H1 (cell line): ENCODE measurements around the gene DAPK2. TPM values are rescaled to one million over a fixed set of nuclear protein-coding genes. Genes with fewer than 3 reads are reported as not detected.
A peak's percentile ranks its signal among the peaks of the same experiment; 100 is the strongest.

ENCODE experiments used
- ASH2L ChIP-seq: fragments of 200-600, 300-600 bp; sonication (generic); IDR thresholded peaks from one replicate; pipeline ENCODE4 v1.7.1; 2017; ENCODE audit warnings: low read length
- BACH1 ChIP-seq: IDR thresholded peaks from 2 replicates; pipeline ENCODE4 v1.6.1; 2012; ENCODE audit warnings: low read length, improper control_type of control experiment
- BRCA1 ChIP-seq: IDR thresholded peaks from 2 replicates; pipeline ENCODE4 v1.6.1; 2012; ENCODE audit warnings: low read depth, low read length, improper control_type of control experiment
- CEBPB ChIP-seq: IDR thresholded peaks from 2 replicates; pipeline ENCODE4 v1.6.1; 2012; ENCODE audit warnings: low read depth, low read length
- CHD2 ChIP-seq: IDR thresholded peaks from 2 replicates; pipeline ENCODE4 v1.6.1; 2012; ENCODE audit warnings: low read length, improper control_type of control experiment
- CTBP2 ChIP-seq: IDR thresholded peaks from 2 replicates; pipeline ENCODE4 v1.7.0; 2011; ENCODE audit warnings: borderline replicate concordance, mild to moderate bottlenecking, moderate library complexity, mixed read lengths, low read length; ENCODE audit not compliant: insufficient read depth, insufficient read length
- EGR1 ChIP-seq: IDR thresholded peaks from 2 replicates; pipeline ENCODE4 v1.6.1; 2011; ENCODE audit warnings: low read depth, low read length, borderline replicate concordance
- FOSL1 ChIP-seq: IDR thresholded peaks from 2 replicates; pipeline ENCODE4 v1.6.1; 2011; ENCODE audit warnings: mild to moderate bottlenecking, low read depth, low read length, moderate library complexity; ENCODE audit not compliant: insufficient read depth
- GABPA ChIP-seq: IDR thresholded peaks from 2 replicates; pipeline ENCODE4 v1.6.1; 2011; ENCODE audit warnings: mild to moderate bottlenecking, low read length, moderate library complexity, borderline replicate concordance; ENCODE audit not compliant: insufficient read depth
- KDM5A ChIP-seq: fragments of 200-600 bp; IDR thresholded peaks from 2 replicates; pipeline ENCODE4 v1.7.1; 2012; ENCODE audit warnings: mild to moderate bottlenecking, low read length, inconsistent platforms, mixed read lengths
- POLR2A ChIP-seq, 2 experiments: IDR thresholded peaks; 1 replicate in 1 of 2; 2 replicates in 1 of 2; pipeline ENCODE4 v1.6.1; 2011; ENCODE audit warnings: low read depth in 2 of 2, low read length in 2 of 2, mild to moderate bottlenecking in 2 of 2; ENCODE audit errors: control extremely low read depth in 1 of 2
- POU5F1 ChIP-seq: IDR thresholded peaks from 2 replicates; pipeline ENCODE4 v1.6.1; 2011; ENCODE audit warnings: low read depth, mild to moderate bottlenecking, low read length, moderate library complexity
- RAD21 ChIP-seq, 2 experiments: IDR thresholded peaks in 1 of 2; conservative IDR thresholded peaks in 1 of 2; 2 replicates each; pipeline ENCODE4 v1.6.1; 2011; ENCODE audit warnings: low read depth in 2 of 2, low read length in 2 of 2, improper control_type of control experiment in 1 of 2, inconsistent platforms in 1 of 2, mild to moderate bottlenecking in 1 of 2, moderate library complexity in 1 of 2
- RBBP5 ChIP-seq: IDR thresholded peaks from 2 replicates; pipeline ENCODE4 v1.7.1; 2012; ENCODE audit warnings: low read depth, mild to moderate bottlenecking, inconsistent platforms, low read length, moderate library complexity, borderline replicate concordance
- SIRT6 ChIP-seq: IDR thresholded peaks from one replicate; pipeline ENCODE4 v1.7.1; 2012; ENCODE audit warnings: low read length, inconsistent platforms
- SIX5 ChIP-seq: IDR thresholded peaks from 2 replicates; pipeline ENCODE4 v1.6.1; 2011; ENCODE audit warnings: mild to moderate bottlenecking, low read depth, low read length
- TAF7 ChIP-seq: optimal IDR thresholded peaks from 2 replicates; pipeline ENCODE3; 2011; ENCODE audit warnings: low read depth, mild to moderate bottlenecking, inconsistent platforms, low read length, moderate library complexity, borderline replicate concordance
- TEAD4 ChIP-seq: IDR thresholded peaks from 2 replicates; pipeline ENCODE4 v1.6.1; 2012; ENCODE audit warnings: low read depth, low read length, inconsistent platforms, mixed read lengths
- YY1 ChIP-seq: IDR thresholded peaks from 2 replicates; pipeline ENCODE4 v1.6.1; 2011; ENCODE audit warnings: low read depth, mild to moderate bottlenecking, low read length
- polyA plus RNA-seq, 7 experiments: library from polyadenylated mRNA; depleted of rRNA in 3 of 7; stranded (reverse) in 5 of 7; unstranded in 2 of 7; fragments of >200 nt in 5 of 7; fragments of 200-250 nt in 2 of 7; gene quantifications; 1 replicate in 5 of 7; 2 replicates in 1 of 7; 4 replicates in 1 of 7; pipeline versions ENCODE4 v1.2.1 to v1.2.3, GENCODE V29; 2011 to 2013; ENCODE audit warnings: missing spikeins in 2 of 7, mixed read lengths in 2 of 7
- total RNA-seq: library from RNA; stranded (reverse); fragmentation: NEBNext Ultra II Directional; extraction: Animal tissue kit (Norgen Biotek cat#: 25700); gene quantifications from 2 replicates; pipeline ENCODE4 v1.2.1, GENCODE V29; 2021
- TF ChIP-seq, protein P1 (sequence below): IDR thresholded peaks from 2 replicates; pipeline ENCODE4 v1.6.1; 2012; ENCODE audit warnings: low read length, inconsistent platforms
- TF ChIP-seq, protein P2 (sequence below): IDR thresholded peaks from 2 replicates; pipeline ENCODE4 v1.6.1; 2012; ENCODE audit warnings: inconsistent platforms
- TF ChIP-seq, protein P3 (sequence below): IDR thresholded peaks from 2 replicates; pipeline ENCODE4 v1.6.1; 2011; ENCODE audit warnings: low read depth, mild to moderate bottlenecking, low read length; ENCODE audit not compliant: insufficient read depth

Gene DAPK2
- total and polyA plus RNA-seq, 2 of the 8 experiments (the other 6 are each of a cell fraction or from before 2014, with no cell fraction given), result 1.8 to 2.9 TPM

DNA sequence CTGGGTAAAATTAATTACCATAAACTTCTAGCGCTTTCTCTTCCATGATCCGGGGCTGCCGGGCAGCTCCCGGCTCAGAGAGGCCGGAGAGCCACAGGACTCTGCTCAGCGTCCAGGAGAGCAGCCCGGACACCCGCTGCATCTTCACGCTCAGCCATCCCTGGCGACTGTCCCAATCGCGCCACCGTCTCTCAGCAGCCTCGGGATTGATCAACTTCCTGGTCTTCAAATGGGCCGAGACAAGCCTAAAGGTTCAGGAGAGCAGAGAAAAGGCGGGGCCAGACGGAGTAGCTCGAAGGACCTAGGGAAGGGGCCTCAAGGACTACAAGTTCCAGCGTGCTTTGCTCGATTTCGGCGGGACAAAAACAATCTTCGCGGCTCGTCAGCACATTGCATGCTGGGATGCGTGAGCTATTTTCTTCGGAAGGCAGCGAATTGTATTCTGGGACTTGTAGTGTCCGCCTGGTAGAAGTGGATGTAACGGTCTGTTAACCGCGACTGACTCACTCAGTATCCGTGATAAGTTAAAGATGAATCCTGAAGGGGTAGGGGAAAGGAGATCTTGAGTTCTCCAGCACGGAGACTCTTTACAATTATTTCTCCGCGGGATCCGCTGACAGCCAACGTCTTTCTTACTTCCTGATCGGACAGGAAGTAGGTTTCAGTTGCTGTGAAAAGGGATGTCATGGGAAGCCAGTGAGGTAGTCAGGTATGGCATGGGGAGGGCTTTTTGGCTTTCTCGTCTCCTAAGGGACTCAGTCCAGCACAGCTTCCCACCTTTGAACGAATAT is 47.5 kb upstream of the DAPK2 start, which contains the start of gene CIAO2A (continued):
- TF ChIP-seq RAD21 (IDR thresholded peaks at IDR 0.05 in 1 of 2, conservative IDR thresholded peaks at IDR 0.05 in 1 of 2; ENCODE audit: low read depth in 2 of 2, low read length in 2 of 2) (no peak), RBBP5 (0 out of 2 replicates have a peak, but pooled peaks have one; percentile 5), ASH2L (peak; percentile 49), KDM5A (no peak), SIRT6 (no peak), TEAD4 (no peak), BRCA1 (no peak), TAF7 (peak; percentile 57), GABPA (no peak), CEBPB (no peak), POLR2A (IDR thresholded peaks at IDR 0.05; ENCODE audit: control extremely low read depth in 1 of 2, low read depth in 2 of 2, low read length in 2 of 2) (peak; percentile 48 to 74; a peak in 2 of 3 replicates), POU5F1 (no peak), BACH1 (no peak), SIX5 (peak; percentile 95), FOSL1 (no peak), YY1 (no peak), CHD2 (no peak; the same call in 1 of the 2 replicates), EGR1 (no peak), CTBP2 (peak; percentile 77)
- TF ChIP-seq, protein P1, sequence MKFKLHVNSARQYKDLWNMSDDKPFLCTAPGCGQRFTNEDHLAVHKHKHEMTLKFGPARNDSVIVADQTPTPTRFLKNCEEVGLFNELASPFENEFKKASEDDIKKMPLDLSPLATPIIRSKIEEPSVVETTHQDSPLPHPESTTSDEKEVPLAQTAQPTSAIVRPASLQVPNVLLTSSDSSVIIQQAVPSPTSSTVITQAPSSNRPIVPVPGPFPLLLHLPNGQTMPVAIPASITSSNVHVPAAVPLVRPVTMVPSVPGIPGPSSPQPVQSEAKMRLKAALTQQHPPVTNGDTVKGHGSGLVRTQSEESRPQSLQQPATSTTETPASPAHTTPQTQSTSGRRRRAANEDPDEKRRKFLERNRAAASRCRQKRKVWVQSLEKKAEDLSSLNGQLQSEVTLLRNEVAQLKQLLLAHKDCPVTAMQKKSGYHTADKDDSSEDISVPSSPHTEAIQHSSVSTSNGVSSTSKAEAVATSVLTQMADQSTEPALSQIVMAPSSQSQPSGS, result no peak
- TF ChIP-seq, protein P2, sequence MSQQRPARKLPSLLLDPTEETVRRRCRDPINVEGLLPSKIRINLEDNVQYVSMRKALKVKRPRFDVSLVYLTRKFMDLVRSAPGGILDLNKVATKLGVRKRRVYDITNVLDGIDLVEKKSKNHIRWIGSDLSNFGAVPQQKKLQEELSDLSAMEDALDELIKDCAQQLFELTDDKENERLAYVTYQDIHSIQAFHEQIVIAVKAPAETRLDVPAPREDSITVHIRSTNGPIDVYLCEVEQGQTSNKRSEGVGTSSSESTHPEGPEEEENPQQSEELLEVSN, result 0 out of 2 replicates have a peak, but pooled peaks have one; percentile 53
- TF ChIP-seq, protein P3, sequence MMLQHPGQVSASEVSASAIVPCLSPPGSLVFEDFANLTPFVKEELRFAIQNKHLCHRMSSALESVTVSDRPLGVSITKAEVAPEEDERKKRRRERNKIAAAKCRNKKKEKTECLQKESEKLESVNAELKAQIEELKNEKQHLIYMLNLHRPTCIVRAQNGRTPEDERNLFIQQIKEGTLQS, result no peak
